ENCODE measurements around the gene CRK.
A peak's percentile ranks its signal among the peaks of the same experiment; 100 is the strongest.

Gene CRK

GRCh38 chr17:1490643-1491442 is 34.8 kb upstream of the CRK start:
- Histone ChIP-seq H3K27ac (ENCODE audit: poor library complexity, severe bottlenecking) (peak overlapping the region; percentile 93), H3K4me1 (ENCODE audit: insufficient read depth, poor library complexity, severe bottlenecking) (peaks cover 16% of the 10 kb centered on the region), H3K36me3 (ENCODE audit: low read depth) (no peaks in the 10 kb centered on the region), H3K4me3 (ENCODE audit: severe bottlenecking) (peak overlapping the region; percentile 86), H3K9me3 (ENCODE audit: severe bottlenecking) (no peaks in the 10 kb centered on the region), H3K27me3 (ENCODE audit: insufficient read depth, poor library complexity, severe bottlenecking) (no peaks in the 10 kb centered on the region)
- TF ChIP-seq CTCF (IDR thresholded peaks at IDR 0.05; ENCODE audit: poor library complexity, severe bottlenecking), result no peak
- ATAC-seq (ENCODE audit: low read depth) (peak; percentile 52), DNase-seq (ENCODE audit: low spot score) (no peak)

- ATAC-seq (ENCODE audit: low read depth) (no peak), DNase-seq (ENCODE audit: low spot score) (no peak)
- no peaks in the 10 kb centered on the region for H3K27me3 ChIP-seq (ENCODE audit: insufficient read depth, poor library complexity, severe bottlenecking)
- peaks cover 7% of the 10 kb centered on the region for H3K36me3 ChIP-seq (ENCODE audit: low read depth)
- H3K27ac ChIP-seq (ENCODE audit: poor library complexity, severe bottlenecking), result peak overlapping the region; percentile 93
- no peak for TF ChIP-seq CTCF (IDR thresholded peaks at IDR 0.05; ENCODE audit: poor library complexity, severe bottlenecking)
- H3K9me3 ChIP-seq (ENCODE audit: severe bottlenecking), result no peaks in the 10 kb centered on the region
- H3K4me1 ChIP-seq (ENCODE audit: insufficient read depth, poor library complexity, severe bottlenecking), result peaks cover 16% of the 10 kb centered on the region
- H3K4me3 ChIP-seq (ENCODE audit: severe bottlenecking), result peak overlapping the region; percentile 37
Measured at GRCh38 chr17:1488826-1489270, 32.8 kb upstream of the CRK start.

GRCh38 chr17:1487939-1488825 is 32.1 kb upstream of the CRK start:
- ATAC-seq (ENCODE audit: low read depth) (peak; percentile 36), DNase-seq (ENCODE audit: low spot score) (no peak)
- Histone ChIP-seq H3K4me1 (ENCODE audit: insufficient read depth, poor library complexity, severe bottlenecking) (peaks cover 16% of the 10 kb centered on the region), H3K27ac (ENCODE audit: poor library complexity, severe bottlenecking) (peak overlapping the region; percentile 93), H3K4me3 (ENCODE audit: severe bottlenecking) (peak overlapping the region; percentile 37), H3K36me3 (ENCODE audit: low read depth) (peaks cover 13% of the 10 kb centered on the region), H3K9me3 (ENCODE audit: severe bottlenecking) (no peaks in the 10 kb centered on the region), H3K27me3 (ENCODE audit: insufficient read depth, poor library complexity, severe bottlenecking) (no peaks in the 10 kb centered on the region)
- peak; percentile 13 for TF ChIP-seq CTCF (IDR thresholded peaks at IDR 0.05; ENCODE audit: poor library complexity, severe bottlenecking)

- Histone ChIP-seq H3K9me3 (ENCODE audit: severe bottlenecking) (no peaks in the 10 kb centered on the region), H3K4me3 (ENCODE audit: severe bottlenecking) (peak overlapping the region; percentile 64), H3K36me3 (ENCODE audit: low read depth) (peaks cover 21% of the 10 kb centered on the region), H3K27ac (ENCODE audit: poor library complexity, severe bottlenecking) (peak overlapping the region; percentile 93), H3K27me3 (ENCODE audit: insufficient read depth, poor library complexity, severe bottlenecking) (no peaks in the 10 kb centered on the region), H3K4me1 (ENCODE audit: insufficient read depth, poor library complexity, severe bottlenecking) (peaks cover 16% of the 10 kb centered on the region)
- ATAC-seq (ENCODE audit: low read depth), result peak; percentile 38
- TF ChIP-seq CTCF (IDR thresholded peaks at IDR 0.05; ENCODE audit: poor library complexity, severe bottlenecking), result no peak
- no peak for DNase-seq (ENCODE audit: low spot score)
Measured at GRCh38 chr17:1486802-1487695, 31.0 kb upstream of the CRK start.

Data from RWPE2 (cell line).